Hematopoietic multipotent progenitor cell treated with erythropoietin and hydrocortisone succinate and interleukin-3 and kit ligand, for 4 days (in vitro differentiated cells): ENCODE measurements around the gene SLC43A2.
A peak's percentile ranks its signal among the peaks of the same experiment; 100 is the strongest.
"Not testable (repeated sequence)": the region's sequence is repeated elsewhere in the genome, so short reads cannot be mapped to it uniquely, and the experiment has no call there.

Experiments
- DNase-seq: peaks from one replicate; pipeline ENCODE4 v3.0.0-alpha.2; 2015

Gene SLC43A2

GRCh38 chr17:1627982-1628855, at the start of gene SLC43A2:
TSS of gene SLC43A2 (minus strand) at chr17:1628834. CDS start at chr17:1627874, 960 bp downstream.
- DNase-seq, result peak; percentile 93

DNA sequence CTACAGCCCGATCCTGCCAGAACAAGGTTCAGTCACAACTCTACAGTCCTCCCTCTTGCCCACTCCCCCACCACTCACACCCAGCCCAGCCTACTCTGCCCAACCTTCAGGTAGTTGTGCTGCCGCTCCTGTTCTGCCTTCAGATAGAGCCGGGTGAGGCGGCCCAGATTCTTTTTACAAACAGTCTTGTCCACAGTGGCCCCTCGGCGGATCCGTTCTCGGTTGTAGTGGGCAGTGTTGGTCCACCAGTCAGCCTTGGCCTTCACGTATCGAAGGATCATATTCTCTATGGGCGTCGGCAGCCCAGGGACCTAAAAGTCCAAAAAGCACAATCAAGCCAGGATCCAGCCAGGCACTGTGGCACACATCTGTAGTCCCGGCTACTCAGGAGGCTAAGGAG, 47.8 kb upstream of the SLC43A2 start:
- DNase-seq, result no peak

DNA sequence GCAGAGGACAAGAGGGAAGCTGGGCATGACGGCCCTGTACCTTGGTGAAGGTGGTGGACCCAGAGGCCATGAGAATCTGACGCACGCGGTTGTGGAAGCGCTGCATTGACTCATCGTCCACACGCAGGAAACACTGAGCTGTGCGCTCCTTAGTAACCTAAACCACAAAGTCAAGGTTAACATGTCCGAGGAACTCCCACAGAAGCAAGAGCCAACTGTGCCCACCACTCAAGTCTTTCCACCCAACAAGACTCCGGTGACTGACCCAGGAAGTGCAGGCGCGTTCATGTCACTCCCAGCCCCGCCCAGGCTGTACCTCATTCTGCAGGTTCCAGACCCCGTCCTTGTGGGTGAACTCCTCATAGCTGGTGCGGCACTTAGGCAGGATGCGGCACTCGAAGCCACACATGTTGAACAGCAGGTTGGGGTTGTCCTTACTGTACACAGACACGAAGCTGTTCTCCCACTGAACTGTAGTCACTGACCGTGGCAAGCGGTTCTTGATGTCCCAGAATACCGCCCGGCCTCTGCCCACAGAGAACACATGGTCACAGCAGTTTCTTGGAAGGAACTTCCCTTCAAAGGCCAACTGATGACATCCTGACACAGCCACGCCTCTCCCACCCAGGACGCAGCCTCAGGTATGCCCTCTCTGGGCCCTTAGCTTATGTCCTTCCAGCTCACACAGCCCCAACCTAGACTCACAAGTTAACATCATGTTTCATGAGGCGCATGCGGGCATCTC, 44.6 kb upstream of the SLC43A2 start:
- DNase-seq, result no peak

- DNase-seq, result not testable (repeated sequence)
Measured at GRCh38 chr17:1663934-1664333, 35.3 kb upstream of the SLC43A2 start.

DNA sequence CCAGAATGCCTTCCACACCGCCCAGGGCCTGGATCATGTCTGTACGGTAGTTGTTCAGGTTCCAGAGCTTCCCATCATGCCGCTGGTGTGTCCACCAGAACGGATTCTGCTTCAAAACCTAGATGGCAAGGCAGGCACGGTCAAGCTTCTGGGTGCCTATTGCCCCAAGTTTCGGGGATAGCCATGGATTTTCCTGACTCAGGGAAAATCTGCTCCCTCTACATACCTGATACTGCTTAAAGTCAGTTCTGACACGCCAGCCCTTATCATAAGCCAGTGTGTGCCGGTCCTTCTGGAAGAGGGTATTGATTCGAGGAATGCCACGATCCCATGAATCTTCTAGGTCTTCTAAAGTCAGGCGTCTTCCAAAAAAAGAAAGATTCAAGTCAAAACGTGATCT, 32.4 kb upstream of the SLC43A2 start:
- no peak for DNase-seq

DNA sequence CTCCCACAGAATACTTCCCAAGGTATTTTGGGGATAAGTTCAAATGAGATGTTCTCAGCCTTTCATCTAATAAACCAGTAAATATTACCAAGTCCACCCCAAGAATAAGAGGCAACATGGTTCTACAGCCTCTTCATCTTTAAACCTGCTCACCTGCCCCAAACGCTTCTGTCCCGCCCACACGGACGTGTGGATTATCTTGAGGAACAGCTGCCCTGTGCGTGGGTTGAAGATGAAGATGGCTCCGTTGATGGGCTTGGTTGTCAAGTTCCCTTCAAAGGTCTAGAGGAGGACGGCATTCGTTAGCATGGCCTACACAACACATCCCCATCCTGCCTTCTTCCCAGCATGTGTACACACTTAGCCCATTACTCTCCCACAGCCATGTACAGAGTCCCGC, 29.5 kb upstream of the SLC43A2 start:
- DNase-seq, result no peak

GRCh38 chr17:1653735-1654134, 25.1 kb upstream of the SLC43A2 start:
- DNase-seq, result no peak

GRCh38 chr17:1652794-1653193, 24.2 kb upstream of the SLC43A2 start:
- not testable (repeated sequence) for DNase-seq

- DNase-seq, result no peak
Measured at GRCh38 chr17:1651559-1651844, 22.9 kb upstream of the SLC43A2 start.

DNA sequence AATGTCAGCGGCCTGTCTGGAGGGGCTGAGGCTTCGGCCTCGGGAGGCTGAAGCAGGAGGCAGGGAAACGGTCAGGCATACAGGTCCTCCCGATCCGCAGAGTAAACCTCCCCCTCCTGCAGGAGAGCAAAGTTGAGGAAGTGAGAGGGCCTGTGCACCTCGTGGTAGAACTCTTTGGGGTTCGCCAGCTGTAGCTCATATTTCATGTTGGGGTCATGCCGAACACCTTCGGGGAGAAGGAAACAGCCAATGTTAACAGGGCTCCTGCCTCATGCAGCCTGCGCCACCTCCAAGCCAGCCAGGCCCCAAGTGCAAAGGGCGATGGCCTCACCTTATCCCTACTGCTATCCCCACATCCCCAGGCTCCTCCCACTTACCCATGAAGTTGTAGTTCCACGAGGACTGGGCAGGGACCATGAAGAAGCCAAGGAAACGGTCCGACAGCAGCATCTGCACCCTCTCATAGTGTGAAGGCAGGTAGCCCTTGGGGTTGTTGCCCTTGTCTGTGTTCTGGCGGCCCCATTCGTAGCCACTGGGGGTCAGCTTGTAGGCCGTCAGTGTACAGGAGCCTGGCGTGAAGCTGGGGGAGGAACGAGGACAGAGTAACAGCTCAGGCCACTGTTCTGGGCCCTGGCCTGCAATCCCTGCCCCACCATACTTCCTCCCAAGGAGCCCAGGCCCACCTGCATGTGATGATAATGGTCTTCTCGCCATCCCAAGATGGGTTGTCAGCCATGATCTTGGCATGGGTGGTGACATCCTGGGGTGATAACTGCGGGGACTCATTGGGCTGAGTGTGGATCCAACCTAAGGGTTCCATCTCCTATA, 22.3 kb upstream of the SLC43A2 start:
- DNase-seq, result no peak

- DNase-seq, result peak; percentile 97
Measured at GRCh38 chr17:1649844-1650501, 21.3 kb upstream of the SLC43A2 start, which contains the start of gene RILP. TSS of gene RILP (minus strand) at chr17:1649866. CDS start at chr17:1649804, 62 bp downstream.

DNA sequence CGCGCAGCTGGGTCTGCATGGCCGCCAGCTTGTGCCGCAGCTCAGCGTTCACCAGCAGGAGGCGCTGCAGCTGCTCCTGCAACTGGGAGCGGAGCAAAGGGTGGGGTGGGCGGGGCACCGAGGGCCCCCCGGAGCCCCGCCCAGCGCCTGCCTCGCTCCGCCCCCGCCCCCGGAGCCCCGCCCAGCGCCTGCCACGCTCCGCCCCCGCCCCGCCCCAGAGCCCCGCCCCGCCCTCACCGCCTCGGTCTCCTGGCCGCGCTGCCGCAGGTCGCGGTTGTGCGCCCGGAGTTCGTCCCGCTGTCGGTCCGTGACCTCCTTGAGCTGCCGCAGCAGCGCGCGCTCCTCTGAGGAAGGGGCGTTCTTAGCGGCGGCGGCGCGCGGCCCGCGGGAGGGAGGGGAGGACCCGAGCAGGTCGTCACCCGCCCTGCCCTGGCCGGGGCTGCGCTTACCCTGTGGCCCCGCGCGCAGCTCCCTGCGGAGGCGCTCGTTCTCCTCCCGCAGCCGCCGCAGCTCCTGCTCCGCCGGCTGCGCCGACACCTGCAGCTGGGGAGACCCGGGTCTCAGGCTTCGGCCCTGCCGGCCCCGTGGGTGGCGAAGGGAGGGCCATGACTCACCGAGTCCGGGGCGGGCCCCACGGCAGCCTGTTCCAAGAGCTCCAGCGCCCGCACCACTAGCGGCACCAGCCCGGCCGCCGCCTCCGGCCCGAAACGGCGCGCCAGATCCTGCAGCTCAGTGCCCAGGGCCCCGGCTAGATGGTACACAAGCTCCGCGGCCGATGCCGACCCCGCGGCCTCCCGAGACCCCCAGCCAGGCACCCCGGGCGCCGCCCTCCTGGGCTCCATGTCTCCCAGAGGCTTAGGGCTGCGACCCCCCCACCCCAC, 20.6 kb upstream of the SLC43A2 start:
- peak; percentile 97 for DNase-seq

GRCh38 chr17:1648173-1648962, 19.7 kb upstream of the SLC43A2 start:
- peak; percentile 63 for DNase-seq

GRCh38 chr17:1647802-1648171, 19.2 kb upstream of the SLC43A2 start:
- no peak for DNase-seq

DNA sequence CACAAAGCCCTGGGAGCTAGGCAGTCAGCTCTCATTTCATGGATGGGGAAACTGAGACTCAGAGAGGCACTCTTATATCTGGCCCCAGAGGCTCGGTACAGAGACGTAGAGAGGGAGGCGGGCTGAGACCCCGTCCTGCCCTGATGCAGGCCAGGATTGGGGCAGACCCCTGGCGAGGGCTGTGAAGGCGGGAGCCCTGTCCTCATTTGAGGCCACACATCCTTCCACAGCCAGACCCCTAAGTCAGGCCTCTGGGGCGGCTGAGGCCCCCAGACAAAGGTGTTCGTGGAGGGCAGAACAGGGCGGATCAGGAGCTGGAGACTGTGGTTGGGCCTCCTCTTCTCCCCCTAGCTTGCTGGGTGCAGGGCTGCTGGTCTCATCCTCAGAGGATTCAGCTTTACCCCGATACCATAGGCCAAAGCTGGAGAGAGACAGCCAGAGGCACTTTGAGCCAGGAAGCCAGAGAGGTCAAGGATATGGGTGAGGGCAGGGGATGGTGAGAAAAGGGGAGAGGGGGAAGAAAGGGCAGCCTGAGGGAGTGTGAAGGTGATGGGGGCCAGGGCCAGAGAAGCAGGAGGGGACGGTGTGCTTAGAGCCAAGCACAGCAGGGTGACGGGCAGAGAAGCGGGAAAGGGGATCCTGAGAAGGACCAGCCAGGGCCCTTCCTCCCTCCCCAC, 17.7 kb upstream of the SLC43A2 start:
- DNase-seq, result no peak

GRCh38 chr17:1645207-1646171, 16.9 kb upstream of the SLC43A2 start, which contains the start of gene SCARF1:
TSS of gene SCARF1 (minus strand) at chr17:1645732. CDS start at chr17:1645697, 35 bp downstream.
- peak; percentile 73 for DNase-seq

GRCh38 chr17:1644493-1645206, 16.0 kb upstream of the SLC43A2 start:
- DNase-seq, result peak; percentile 43

DNA sequence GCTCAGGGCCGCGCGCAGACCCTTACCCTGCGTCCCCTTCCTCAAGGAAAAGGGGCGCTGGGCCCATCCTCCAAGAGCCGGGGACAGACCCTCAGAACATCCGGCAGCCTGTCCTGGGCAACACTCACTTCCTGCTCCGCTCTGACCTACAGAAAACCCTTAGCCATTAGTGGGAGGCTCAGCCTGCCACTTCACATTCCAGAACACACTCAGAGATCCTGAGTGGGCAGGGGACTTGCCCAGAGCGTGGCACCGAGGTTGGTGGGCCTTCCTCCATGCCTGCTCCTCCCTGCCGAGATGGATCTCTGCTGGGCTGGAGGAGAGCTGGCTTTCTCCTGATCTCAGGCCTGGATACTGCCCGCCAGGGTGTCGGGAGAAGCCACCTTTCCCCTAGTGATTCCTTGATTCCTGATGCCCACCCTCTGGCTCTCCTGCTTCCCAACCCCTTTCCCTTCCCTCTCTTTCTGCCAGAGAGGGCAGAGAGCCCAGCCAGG, 15.4 kb upstream of the SLC43A2 start:
- DNase-seq, result peak; percentile 39
